Neural cell (in vitro differentiated cells): ENCODE measurements around the gene FNDC3B. TPM values are rescaled to one million over a fixed set of nuclear protein-coding genes. Genes with fewer than 3 reads are reported as not detected.

Experiments used
- H2AFZ ChIP-seq: fragments of 200-600, 300-800 bp; sonication (generic), shearing (Covaris generic); 2 replicates; pipeline ENCODE4 v1.6.0; 2014; ENCODE audit warnings: low read depth, mild to moderate bottlenecking, antibody characterized with exemption, low read length, moderate library complexity
- H3F3A ChIP-seq: fragments of 200-600 bp; shearing (Covaris generic); 2 replicates; pipeline ENCODE4 v1.6.1; 2016; ENCODE audit warnings: mild to moderate bottlenecking, moderate library complexity, mixed read lengths, antibody characterized with exemption, low read length; ENCODE audit not compliant: insufficient read depth, poor library complexity, severe bottlenecking
- H3K27ac ChIP-seq: fragments of 200-600, 300-800 bp; sonication (generic), shearing (Covaris generic); 2 replicates; pipeline ENCODE4 v1.5.1; 2014; ENCODE audit warnings: mild to moderate bottlenecking, low read length, moderate library complexity
- H3K27me3 ChIP-seq: fragments of 300-800, 200-600 bp; sonication (generic), shearing (Covaris generic); 2 replicates; pipeline ENCODE4 v1.6.0; 2014; ENCODE audit warnings: mild to moderate bottlenecking, low read depth, low read length, moderate library complexity; ENCODE audit not compliant: insufficient read depth
- H3K36me3 ChIP-seq: fragments of 300-800, 200-600 bp; sonication (generic), shearing (Covaris generic); 2 replicates; pipeline ENCODE4 v1.5.1; 2014; ENCODE audit warnings: mild to moderate bottlenecking, antibody characterized with exemption, low read length, moderate library complexity; ENCODE audit not compliant: insufficient read depth
- H3K4me2 ChIP-seq: fragments of 300-800, 200-600 bp; sonication (generic), shearing (Covaris generic); 2 replicates; pipeline ENCODE4 v1.6.0; 2014; ENCODE audit warnings: mild to moderate bottlenecking, low read length
- H3K4me3 ChIP-seq: fragments of 300-800, 200-600 bp; sonication (generic), shearing (Covaris generic); 2 replicates; pipeline ENCODE4 v1.5.1; 2014; ENCODE audit warnings: mild to moderate bottlenecking, low read length, moderate library complexity
- H3K79me2 ChIP-seq: fragments of 200-600 bp; shearing (Covaris generic); replicated peaks from 2 replicates; pipeline ENCODE4 v1.6.0; 2014; ENCODE audit warnings: mild to moderate bottlenecking, low read length, moderate library complexity; ENCODE audit not compliant: insufficient read depth
- H3K9ac ChIP-seq: fragments of 300-800, 200-600 bp; sonication (generic), shearing (Covaris generic); 2 replicates; pipeline ENCODE4 v1.6.1; 2016; ENCODE audit warnings: mild to moderate bottlenecking, low read length, mixed read lengths
- H3K9me2 ChIP-seq: fragments of 200-600 bp; shearing (Covaris generic); 2 replicates; pipeline ENCODE4 v1.6.1; 2016; ENCODE audit warnings: mild to moderate bottlenecking, low read length, mixed read lengths; ENCODE audit not compliant: insufficient read depth
- H3K9me3 ChIP-seq: fragments of 200-600, 300-800 bp; sonication (generic), shearing (Covaris generic); 2 replicates; pipeline ENCODE4 v1.6.1; 2016; ENCODE audit warnings: mild to moderate bottlenecking, mixed run types, low read length, moderate library complexity, mixed read lengths
- H4K20me1 ChIP-seq: fragments of 200-600 bp; shearing (Covaris generic); 2 replicates; pipeline ENCODE4 v1.6.1; 2016; ENCODE audit warnings: mild to moderate bottlenecking, mixed run types; ENCODE audit not compliant: insufficient read depth
- EP300 ChIP-seq: fragments of 450-650 bp; conservative IDR thresholded peaks from 2 replicates; pipeline ENCODE4 v1.6.1; 2014; ENCODE audit warnings: antibody characterized with exemption, mild to moderate bottlenecking, moderate library complexity; ENCODE audit not compliant: poor library complexity, severe bottlenecking
- EZH2 ChIP-seq: fragments of 200-600, 300-800 bp; shearing (Covaris generic), sonication (generic); IDR thresholded peaks from 2 replicates; pipeline ENCODE4 v1.6.1; 2014; ENCODE audit warnings: antibody characterized with exemption, low read length, borderline replicate concordance, mild to moderate bottlenecking; ENCODE audit not compliant: insufficient read depth, poor library complexity, severe bottlenecking
- MXI1 ChIP-seq: fragments of 450-650 bp; conservative IDR thresholded peaks from 2 replicates; pipeline ENCODE4 v1.6.1; 2014; ENCODE audit warnings: antibody characterized with exemption, mild to moderate bottlenecking; ENCODE audit not compliant: poor library complexity, severe bottlenecking
- POLR2AphosphoS5 ChIP-seq: IDR thresholded peaks from 2 replicates; pipeline ENCODE4 v1.6.1; 2012
- RAD21 ChIP-seq: fragments of 450-650 bp; conservative IDR thresholded peaks from 2 replicates; pipeline ENCODE4 v1.6.1; 2014; ENCODE audit warnings: antibody characterized with exemption, mild to moderate bottlenecking, moderate library complexity
- SMC3 ChIP-seq: fragments of 450-650 bp; conservative IDR thresholded peaks from 2 replicates; pipeline ENCODE4 v1.6.1; 2014; ENCODE audit warnings: antibody characterized with exemption, mild to moderate bottlenecking, moderate library complexity; ENCODE audit not compliant: poor library complexity
- TAF1 ChIP-seq: IDR thresholded peaks from 2 replicates; pipeline ENCODE4 v1.6.1; 2012; ENCODE audit warnings: low read depth
- polyA plus RNA-seq: library from polyadenylated mRNA; depleted of rRNA; stranded (reverse); fragments of >200 nt; gene quantifications from 2 replicates; pipeline ENCODE4 v1.2.3, GENCODE V29; 2014
- TF ChIP-seq, protein P1 (sequence below): IDR thresholded peaks from 2 replicates; pipeline ENCODE4 v1.6.1; 2012; ENCODE audit warnings: borderline replicate concordance
- TF ChIP-seq, protein P2 (sequence below): fragments of 450-650 bp; IDR thresholded peaks from 2 replicates; pipeline ENCODE4 v1.5.1; 2014; ENCODE audit warnings: antibody characterized with exemption, mild to moderate bottlenecking, moderate library complexity; ENCODE audit not compliant: poor library complexity, severe bottlenecking

Gene FNDC3B
- polyA plus RNA-seq, 1 donor from 2014 or later: 4.9 TPM

DNA sequence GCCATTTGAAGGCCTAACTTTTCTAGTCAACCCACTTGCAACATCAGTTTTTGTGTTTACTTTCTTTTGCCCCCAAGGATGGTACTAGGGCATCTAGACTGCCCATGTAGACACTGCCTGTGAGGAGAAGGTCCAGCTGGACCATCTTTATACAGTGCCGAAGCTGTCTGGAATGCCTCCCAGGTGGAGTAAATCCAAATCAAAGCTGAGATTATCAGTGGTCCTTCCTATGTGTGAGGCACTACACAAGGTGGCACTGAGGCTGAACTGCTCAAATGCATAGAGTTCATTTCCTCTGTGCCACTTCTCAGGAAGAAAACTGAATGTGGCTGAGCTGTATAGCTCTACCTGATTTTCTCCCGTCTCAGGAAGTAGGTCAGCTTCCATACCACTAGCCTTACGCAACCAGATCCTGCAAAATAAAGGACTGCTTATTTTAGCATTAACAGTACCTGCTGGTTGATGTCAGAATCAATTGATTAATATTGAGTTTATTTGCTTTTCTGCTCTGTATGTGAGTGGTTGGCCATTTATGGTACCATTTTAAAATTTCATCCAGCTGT lies 302.8 kb downstream of the FNDC3B start:
- H3K79me2 ChIP-seq: no peaks in the 10 kb centered on the region
- TF ChIP-seq RAD21: no peak
- TF ChIP-seq SMC3: no peak
- TF ChIP-seq MXI1: no peak
- TF ChIP-seq EP300: no peak
- TF ChIP-seq POLR2AphosphoS5: no peak
- no peak for TF ChIP-seq EZH2
- TF ChIP-seq, protein P1, sequence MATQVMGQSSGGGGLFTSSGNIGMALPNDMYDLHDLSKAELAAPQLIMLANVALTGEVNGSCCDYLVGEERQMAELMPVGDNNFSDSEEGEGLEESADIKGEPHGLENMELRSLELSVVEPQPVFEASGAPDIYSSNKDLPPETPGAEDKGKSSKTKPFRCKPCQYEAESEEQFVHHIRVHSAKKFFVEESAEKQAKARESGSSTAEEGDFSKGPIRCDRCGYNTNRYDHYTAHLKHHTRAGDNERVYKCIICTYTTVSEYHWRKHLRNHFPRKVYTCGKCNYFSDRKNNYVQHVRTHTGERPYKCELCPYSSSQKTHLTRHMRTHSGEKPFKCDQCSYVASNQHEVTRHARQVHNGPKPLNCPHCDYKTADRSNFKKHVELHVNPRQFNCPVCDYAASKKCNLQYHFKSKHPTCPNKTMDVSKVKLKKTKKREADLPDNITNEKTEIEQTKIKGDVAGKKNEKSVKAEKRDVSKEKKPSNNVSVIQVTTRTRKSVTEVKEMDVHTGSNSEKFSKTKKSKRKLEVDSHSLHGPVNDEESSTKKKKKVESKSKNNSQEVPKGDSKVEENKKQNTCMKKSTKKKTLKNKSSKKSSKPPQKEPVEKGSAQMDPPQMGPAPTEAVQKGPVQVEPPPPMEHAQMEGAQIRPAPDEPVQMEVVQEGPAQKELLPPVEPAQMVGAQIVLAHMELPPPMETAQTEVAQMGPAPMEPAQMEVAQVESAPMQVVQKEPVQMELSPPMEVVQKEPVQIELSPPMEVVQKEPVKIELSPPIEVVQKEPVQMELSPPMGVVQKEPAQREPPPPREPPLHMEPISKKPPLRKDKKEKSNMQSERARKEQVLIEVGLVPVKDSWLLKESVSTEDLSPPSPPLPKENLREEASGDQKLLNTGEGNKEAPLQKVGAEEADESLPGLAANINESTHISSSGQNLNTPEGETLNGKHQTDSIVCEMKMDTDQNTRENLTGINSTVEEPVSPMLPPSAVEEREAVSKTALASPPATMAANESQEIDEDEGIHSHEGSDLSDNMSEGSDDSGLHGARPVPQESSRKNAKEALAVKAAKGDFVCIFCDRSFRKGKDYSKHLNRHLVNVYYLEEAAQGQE: no peak
- TF ChIP-seq, protein P2, sequence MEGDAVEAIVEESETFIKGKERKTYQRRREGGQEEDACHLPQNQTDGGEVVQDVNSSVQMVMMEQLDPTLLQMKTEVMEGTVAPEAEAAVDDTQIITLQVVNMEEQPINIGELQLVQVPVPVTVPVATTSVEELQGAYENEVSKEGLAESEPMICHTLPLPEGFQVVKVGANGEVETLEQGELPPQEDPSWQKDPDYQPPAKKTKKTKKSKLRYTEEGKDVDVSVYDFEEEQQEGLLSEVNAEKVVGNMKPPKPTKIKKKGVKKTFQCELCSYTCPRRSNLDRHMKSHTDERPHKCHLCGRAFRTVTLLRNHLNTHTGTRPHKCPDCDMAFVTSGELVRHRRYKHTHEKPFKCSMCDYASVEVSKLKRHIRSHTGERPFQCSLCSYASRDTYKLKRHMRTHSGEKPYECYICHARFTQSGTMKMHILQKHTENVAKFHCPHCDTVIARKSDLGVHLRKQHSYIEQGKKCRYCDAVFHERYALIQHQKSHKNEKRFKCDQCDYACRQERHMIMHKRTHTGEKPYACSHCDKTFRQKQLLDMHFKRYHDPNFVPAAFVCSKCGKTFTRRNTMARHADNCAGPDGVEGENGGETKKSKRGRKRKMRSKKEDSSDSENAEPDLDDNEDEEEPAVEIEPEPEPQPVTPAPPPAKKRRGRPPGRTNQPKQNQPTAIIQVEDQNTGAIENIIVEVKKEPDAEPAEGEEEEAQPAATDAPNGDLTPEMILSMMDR: no peak
- no peak for TF ChIP-seq TAF1
- H3K36me3 ChIP-seq: no peaks in the 10 kb centered on the region
- H3K9me2 ChIP-seq: no peaks in the 10 kb centered on the region
- no peak overlapping the region for H3K4me2 ChIP-seq
- no peak overlapping the region for H3K9ac ChIP-seq
- no peaks in the 10 kb centered on the region for H4K20me1 ChIP-seq
- H2AFZ ChIP-seq: no peak overlapping the region
- H3K27ac ChIP-seq: no peak overlapping the region
- H3K9me3 ChIP-seq: no peaks in the 10 kb centered on the region
- H3F3A ChIP-seq: no peaks in the 10 kb centered on the region
- H3K4me3 ChIP-seq: no peak overlapping the region
- no peaks in the 10 kb centered on the region for H3K27me3 ChIP-seq

DNA sequence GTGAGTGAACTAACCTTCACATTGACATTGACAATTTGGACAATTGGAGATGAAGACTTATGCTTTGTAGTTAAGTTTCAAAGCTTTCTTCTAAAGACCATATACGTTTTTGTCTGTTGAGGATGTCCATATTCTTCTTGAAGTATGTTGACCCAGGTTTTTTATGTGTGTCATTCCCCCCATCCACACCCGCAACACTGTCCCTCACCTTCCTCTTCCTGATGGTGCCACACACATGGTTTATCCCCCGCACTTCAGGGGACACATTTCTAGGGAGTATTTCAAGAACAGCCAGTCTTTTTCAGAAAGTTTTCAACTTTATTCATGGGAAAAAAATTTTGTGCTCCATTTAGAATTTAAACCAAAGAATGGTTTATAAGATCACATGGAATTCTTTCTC lies 303.7 kb downstream of the FNDC3B start:
- H3K27me3 ChIP-seq: no peaks in the 10 kb centered on the region
- H3K36me3 ChIP-seq: no peaks in the 10 kb centered on the region
- TF ChIP-seq MXI1 (no peak), SMC3 (no peak), EZH2 (no peak), EP300 (no peak), POLR2AphosphoS5 (no peak), RAD21 (no peak), TAF1 (no peak)
- TF ChIP-seq, protein P1: no peak
- TF ChIP-seq, protein P2: no peak
- H3K9me2 ChIP-seq: no peaks in the 10 kb centered on the region
- H2AFZ ChIP-seq: no peak overlapping the region
- no peak overlapping the region for H3K9ac ChIP-seq
- H3K9me3 ChIP-seq: no peaks in the 10 kb centered on the region
- H4K20me1 ChIP-seq: no peaks in the 10 kb centered on the region
- H3K4me3 ChIP-seq: no peak overlapping the region
- no peaks in the 10 kb centered on the region for H3F3A ChIP-seq
- H3K79me2 ChIP-seq: no peaks in the 10 kb centered on the region
- H3K27ac ChIP-seq: no peak overlapping the region
- H3K4me2 ChIP-seq: no peak overlapping the region
